Measurements from ENCODE around the gene DOCK3. TPM values are rescaled to one million over a fixed set of nuclear protein-coding genes. Genes with fewer than 3 reads are reported as not detected.
"Not testable (repeated sequence)": the region's sequence is repeated elsewhere in the genome, so short reads cannot be mapped to it uniquely, and the experiment has no call there.

The DOCK3 gene
- total and polyA plus RNA-seq, 2 donors (not counting 3 experiments of a cell fraction or from before 2014, with no cell fraction given): 0.08 to 0.13 TPM

- dilution Hi-C loops (cut with MboI; ENCODE audit: extremely low pct_ligation_motif_present, low sequenced_read_pairs): no loop called here
- Histone ChIP-seq H3K79me2 (ENCODE audit: control insufficient read depth, insufficient read depth, low read length) (no peaks in the 10 kb centered on the region), H3K36me3 (ENCODE audit: control insufficient read depth in 2 of 2, extremely low read depth in 1 of 2, insufficient read depth in 2 of 2, low read length in 2 of 2) (no peaks in the 10 kb centered on the region), H3K4me2 (ENCODE audit: insufficient read depth, low read length) (no peak overlapping the region), H3K9ac (replicated peaks; ENCODE audit: extremely low read depth, insufficient read depth, low read length) (no peak overlapping the region), H3K9me1 (replicated peaks; ENCODE audit: control insufficient read depth, extremely low read depth, insufficient read depth, low read length) (no peaks in the 10 kb centered on the region), H2AFZ (ENCODE audit: low read depth, low read length) (no peak overlapping the region), H3K27me3 (ENCODE audit: control insufficient read depth in 2 of 2, insufficient read depth in 2 of 2, low read length in 2 of 2) (no peaks in the 10 kb centered on the region), H3K9me3 (replicated peaks; ENCODE audit: control insufficient read depth, insufficient read depth, low read length) (no peaks in the 10 kb centered on the region), H3K4me1 (ENCODE audit: control insufficient read depth, extremely low read depth, insufficient read depth, low read length) (no peaks in the 10 kb centered on the region), H3K27ac (ENCODE audit: insufficient read depth, low read depth, low read length) (no peak overlapping the region), H3K4me3 (replicated peaks in 1 of 3; ENCODE audit: insufficient read depth in 1 of 3, low read depth in 1 of 3, low read length in 3 of 3) (no peak overlapping the region), H4K20me1 (replicated peaks; ENCODE audit: control insufficient read depth, extremely low read depth, insufficient read depth, low read length) (no peaks in the 10 kb centered on the region)
- intact Hi-C loops (cut with micrococcal nuclease): no loop called here
- CTCF ChIA-PET: no interaction called here
- TF ChIP-seq MYC (IDR thresholded peaks at IDR 0.05; ENCODE audit: low read depth, low read length) (no peak), EZH2 (IDR thresholded peaks at IDR 0.05; ENCODE audit: borderline replicate concordance, low read depth, low read length, severe bottlenecking) (no peak), CTCF (IDR thresholded peaks at IDR 0.05; ENCODE audit: extremely low read depth in 1 of 2, insufficient read depth in 1 of 2, low read depth in 1 of 2, low read length in 2 of 2) (no peak), GATA2 (IDR thresholded peaks at IDR 0.05; ENCODE audit: insufficient read depth, insufficient read length, low read depth, low read length) (no peak), FOS (IDR thresholded peaks at IDR 0.05; ENCODE audit: borderline replicate concordance, insufficient read depth, low read length) (no peak), POLR2AphosphoS5 (IDR thresholded peaks at IDR 0.05; ENCODE audit: insufficient read depth, low read depth, low read length) (no peak), JUN (IDR thresholded peaks at IDR 0.05; ENCODE audit: borderline replicate concordance, insufficient read depth, insufficient read length, low read depth) (no peak), POLR2A (IDR thresholded peaks at IDR 0.05; ENCODE audit: low read depth, low read length) (no peak), MAX (IDR thresholded peaks at IDR 0.05; ENCODE audit: insufficient read depth, insufficient read length) (no peak)
- POLR2A ChIA-PET: no interaction called here
- FAIRE-seq: no peak
- BruUV-seq (replicated peaks): no TSS peak
- DNase-seq (ENCODE audit: low read depth, low spot score): no peak
Observed at GRCh38 chr3:50873376-50874157, 198.8 kb downstream of the DOCK3 start.

GRCh38 chr3:50874876-50875275 is 200.1 kb downstream of the DOCK3 start:
- H3K9me1 ChIP-seq (replicated peaks; ENCODE audit: control insufficient read depth, extremely low read depth, insufficient read depth, low read length); H2AFZ ChIP-seq (ENCODE audit: low read depth, low read length); H3K36me3 ChIP-seq (ENCODE audit: control insufficient read depth in 2 of 2, extremely low read depth in 1 of 2, insufficient read depth in 2 of 2, low read length in 2 of 2); POLR2A ChIA-PET; H3K79me2 ChIP-seq (ENCODE audit: control insufficient read depth, insufficient read depth, low read length); H3K4me3 ChIP-seq (replicated peaks in 1 of 3; ENCODE audit: insufficient read depth in 1 of 3, low read depth in 1 of 3, low read length in 3 of 3); CTCF ChIA-PET; DNase-seq (ENCODE audit: low read depth, low spot score); H3K9me3 ChIP-seq (replicated peaks; ENCODE audit: control insufficient read depth, insufficient read depth, low read length); H3K27ac ChIP-seq (ENCODE audit: insufficient read depth, low read depth, low read length); H3K27me3 ChIP-seq (ENCODE audit: control insufficient read depth in 2 of 2, insufficient read depth in 2 of 2, low read length in 2 of 2); H3K9ac ChIP-seq (replicated peaks; ENCODE audit: extremely low read depth, insufficient read depth, low read length); H4K20me1 ChIP-seq (replicated peaks; ENCODE audit: control insufficient read depth, extremely low read depth, insufficient read depth, low read length); FAIRE-seq; dilution Hi-C loops (cut with MboI; ENCODE audit: extremely low pct_ligation_motif_present, low sequenced_read_pairs); H3K4me2 ChIP-seq (ENCODE audit: insufficient read depth, low read length); BruUV-seq (replicated peaks); intact Hi-C loops (cut with micrococcal nuclease); H3K4me1 ChIP-seq (ENCODE audit: control insufficient read depth, extremely low read depth, insufficient read depth, low read length): not testable (repeated sequence)

Measured in endothelial cell of umbilical vein (primary cell).